ENCODE data around the gene TRIM32.
A peak's percentile ranks its signal among the peaks of the same experiment; 100 is the strongest.

The TRIM32 gene

DNA sequence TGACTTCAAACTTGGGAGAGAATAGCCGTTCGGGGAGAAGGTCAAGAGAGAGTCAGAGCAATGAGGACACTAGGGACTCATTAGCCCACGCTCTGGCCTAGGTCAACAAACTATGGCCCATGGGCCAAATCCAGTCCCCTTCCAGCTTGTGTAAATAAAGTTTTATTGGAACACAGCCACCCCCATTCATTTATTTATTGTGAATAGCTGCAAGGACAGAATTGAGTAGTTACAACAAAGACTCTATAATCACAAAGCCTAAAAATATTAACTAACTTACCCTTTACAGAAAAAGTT lies 33.1 kb upstream of the TRIM32 start:
- Histone ChIP-seq H3K4me1 (ENCODE audit: control insufficient read depth, insufficient read depth, low read depth, low read length) (no peaks in the 10 kb centered on the region), H3K36me3 (ENCODE audit: control insufficient read depth in 1 of 2, insufficient read depth in 2 of 2, low read depth in 1 of 2, low read length in 2 of 2) (peaks cover 4 to 7% of the 10 kb centered on the region in 2 experiments), H3K4ac (ENCODE audit: low read depth in 1 of 2, low read length in 2 of 2) (no peak overlapping the region), H3K23ac (ENCODE audit: low read length in 2 of 2) (no peak overlapping the region), H3K9me3 (ENCODE audit: control insufficient read depth, low read length) (no peaks in the 10 kb centered on the region), H3K4me3 (ENCODE audit: insufficient read depth in 1 of 2, low read depth in 1 of 2, low read length in 2 of 2) (no peak overlapping the region), H2AK5ac (ENCODE audit: low read length, severe bottlenecking) (no peak overlapping the region), H3K14ac (ENCODE audit: low read length in 2 of 2) (no peak overlapping the region), H3K79me1 (replicated peaks; ENCODE audit: low read length, poor library complexity, severe bottlenecking) (peaks cover 3% of the 10 kb centered on the region), H2BK120ac (ENCODE audit: low read depth, low read length) (no peak overlapping the region), H4K91ac (ENCODE audit: low read length) (no peak overlapping the region), H3K4me2 (ENCODE audit: low read length, poor library complexity, severe bottlenecking) (no peak overlapping the region), H3K9ac (ENCODE audit: low read length) (no peak overlapping the region), H2BK15ac (ENCODE audit: low read depth, poor library complexity, severe bottlenecking) (no peak overlapping the region), H2BK5ac (ENCODE audit: low read depth, low read length, poor library complexity, severe bottlenecking) (no peak overlapping the region), H4K8ac (ENCODE audit: low read length) (no peak overlapping the region), H3K27me3 (ENCODE audit: control insufficient read depth in 1 of 2, insufficient read depth in 1 of 2, low read length in 2 of 2) (no peaks in the 10 kb centered on the region), H2AFZ (ENCODE audit: low read depth, low read length) (no peak overlapping the region), H2BK12ac (ENCODE audit: low read length in 2 of 2) (no peak overlapping the region), H3K18ac (ENCODE audit: low read depth in 1 of 2, low read length in 2 of 2) (no peak overlapping the region), H3K27ac (ENCODE audit: low read length, poor library complexity, severe bottlenecking) (no peak overlapping the region)
- WGBS, result 68% methylated on average over 3 of the region's 3 CpGs
- no peak for DNase-seq

DNA sequence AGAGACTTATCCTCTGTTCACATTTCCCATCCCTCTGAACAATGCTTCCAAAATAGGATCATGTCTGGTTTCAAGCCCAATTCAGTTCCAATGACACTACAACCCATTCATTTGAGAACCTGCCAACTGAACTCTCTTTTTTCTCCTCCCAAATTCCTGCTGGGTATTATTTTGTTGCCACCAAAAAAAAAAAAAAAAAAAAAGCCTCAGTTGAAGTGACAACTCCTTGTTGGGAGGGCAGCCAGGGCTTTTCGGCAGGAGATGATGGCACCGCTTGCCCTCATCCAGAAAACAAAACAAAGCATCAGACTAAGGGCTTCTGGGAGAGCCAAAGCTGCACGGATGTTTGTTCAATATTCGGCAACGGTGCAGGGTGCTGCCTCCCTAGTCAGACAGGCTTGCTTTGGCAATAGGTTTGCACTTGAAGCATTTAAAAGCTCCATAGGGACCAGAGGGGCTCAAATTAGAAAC lies 30.6 kb upstream of the TRIM32 start:
- no peak overlapping the region for H2AK5ac ChIP-seq (ENCODE audit: low read length, severe bottlenecking)
- 98% methylated on average over 5 of the region's 5 CpGs for WGBS

DNA sequence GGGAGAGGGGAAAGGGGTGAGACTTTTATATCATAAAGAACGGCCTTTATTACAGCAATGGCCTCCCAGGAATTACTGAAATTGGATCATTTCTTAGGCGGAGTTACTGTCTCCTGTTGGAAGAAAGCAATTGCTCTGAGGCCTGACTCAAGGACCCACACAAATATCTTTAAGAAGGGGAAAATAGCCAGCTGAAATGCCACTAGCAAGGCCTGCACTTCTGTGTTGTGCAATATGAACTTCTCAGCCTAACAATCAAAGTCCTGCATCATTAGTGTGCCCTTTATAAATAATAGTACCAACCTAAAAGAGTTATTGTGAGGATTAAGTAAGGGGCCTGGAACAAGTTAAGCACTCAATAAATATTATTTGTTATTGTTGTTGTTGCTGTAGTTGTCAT lies 30.1 kb upstream of the TRIM32 start:
- no peak overlapping the region for H4K91ac ChIP-seq (ENCODE audit: low read length)
- no peak overlapping the region for H2BK5ac ChIP-seq (ENCODE audit: low read depth, low read length, poor library complexity, severe bottlenecking)
- H3K4me2 ChIP-seq (ENCODE audit: low read length, poor library complexity, severe bottlenecking), result no peak overlapping the region
- WGBS, result 93% methylated on average over 2 of the region's 2 CpGs
- no peak overlapping the region for H4K8ac ChIP-seq (ENCODE audit: low read length)
- no peak overlapping the region for H2BK15ac ChIP-seq (ENCODE audit: low read depth, poor library complexity, severe bottlenecking)
- peak overlapping the region in 1 of 2 experiments; percentile 34 for H3K4me3 ChIP-seq (ENCODE audit: insufficient read depth in 1 of 2, low read depth in 1 of 2, low read length in 2 of 2)
- no peak overlapping the region for H3K4ac ChIP-seq (ENCODE audit: low read depth in 1 of 2, low read length in 2 of 2)
- no peaks in the 10 kb centered on the region for H3K9me3 ChIP-seq (ENCODE audit: control insufficient read depth, low read length)
- peaks cover 3% of the 10 kb centered on the region for H3K79me1 ChIP-seq (replicated peaks; ENCODE audit: low read length, poor library complexity, severe bottlenecking)
- H3K27me3 ChIP-seq (ENCODE audit: control insufficient read depth in 1 of 2, insufficient read depth in 1 of 2, low read length in 2 of 2), result no peaks in the 10 kb centered on the region
- H2BK12ac ChIP-seq (ENCODE audit: low read length in 2 of 2), result no peak overlapping the region
- no peak overlapping the region for H2AK5ac ChIP-seq (ENCODE audit: low read length, severe bottlenecking)
- no peak overlapping the region for H3K27ac ChIP-seq (ENCODE audit: low read length, poor library complexity, severe bottlenecking)
- DNase-seq, result no peak
- H3K9ac ChIP-seq (ENCODE audit: low read length), result peak overlapping the region; percentile 68
- no peak overlapping the region for H3K14ac ChIP-seq (ENCODE audit: low read length in 2 of 2)
- no peak overlapping the region for H2AFZ ChIP-seq (ENCODE audit: low read depth, low read length)
- no peak overlapping the region for H3K23ac ChIP-seq (ENCODE audit: low read length in 2 of 2)
- no peak overlapping the region for H3K18ac ChIP-seq (ENCODE audit: low read depth in 1 of 2, low read length in 2 of 2)
- no peaks in the 10 kb centered on the region for H3K4me1 ChIP-seq (ENCODE audit: control insufficient read depth, insufficient read depth, low read depth, low read length)
- H2BK120ac ChIP-seq (ENCODE audit: low read depth, low read length), result no peak overlapping the region
- no peaks in the 10 kb centered on the region for H3K36me3 ChIP-seq (ENCODE audit: control insufficient read depth in 1 of 2, insufficient read depth in 2 of 2, low read depth in 1 of 2, low read length in 2 of 2)

More for the DNA sequence above, 30.6 kb upstream of the TRIM32 start:
- H3K4ac ChIP-seq (ENCODE audit: low read depth in 1 of 2, low read length in 2 of 2), result no peak overlapping the region
- H3K4me2 ChIP-seq (ENCODE audit: low read length, poor library complexity, severe bottlenecking), result no peak overlapping the region
- H4K8ac ChIP-seq (ENCODE audit: low read length), result no peak overlapping the region
- no peak overlapping the region for H4K91ac ChIP-seq (ENCODE audit: low read length)
- peaks cover 0 to 1% of the 10 kb centered on the region in 2 experiments for H3K36me3 ChIP-seq (ENCODE audit: control insufficient read depth in 1 of 2, insufficient read depth in 2 of 2, low read depth in 1 of 2, low read length in 2 of 2)
- H3K4me3 ChIP-seq (ENCODE audit: insufficient read depth in 1 of 2, low read depth in 1 of 2, low read length in 2 of 2), result peak overlapping the region in 1 of 2 experiments; percentile 34
- H3K4me1 ChIP-seq (ENCODE audit: control insufficient read depth, insufficient read depth, low read depth, low read length), result no peaks in the 10 kb centered on the region
- H3K9ac ChIP-seq (ENCODE audit: low read length), result peak overlapping the region; percentile 68
- DNase-seq, result no peak
- H3K27me3 ChIP-seq (ENCODE audit: control insufficient read depth in 1 of 2, insufficient read depth in 1 of 2, low read length in 2 of 2), result no peaks in the 10 kb centered on the region
- H2BK5ac ChIP-seq (ENCODE audit: low read depth, low read length, poor library complexity, severe bottlenecking), result no peak overlapping the region
- H3K9me3 ChIP-seq (ENCODE audit: control insufficient read depth, low read length), result no peaks in the 10 kb centered on the region
- no peak overlapping the region for H2BK15ac ChIP-seq (ENCODE audit: low read depth, poor library complexity, severe bottlenecking)
- H2AFZ ChIP-seq (ENCODE audit: low read depth, low read length), result no peak overlapping the region
- H3K79me1 ChIP-seq (replicated peaks; ENCODE audit: low read length, poor library complexity, severe bottlenecking), result peaks cover 3% of the 10 kb centered on the region
- no peak overlapping the region for H2BK12ac ChIP-seq (ENCODE audit: low read length in 2 of 2)
- H3K23ac ChIP-seq (ENCODE audit: low read length in 2 of 2), result no peak overlapping the region
- no peak overlapping the region for H3K18ac ChIP-seq (ENCODE audit: low read depth in 1 of 2, low read length in 2 of 2)
- H2BK120ac ChIP-seq (ENCODE audit: low read depth, low read length), result no peak overlapping the region
- H3K27ac ChIP-seq (ENCODE audit: low read length, poor library complexity, severe bottlenecking), result no peak overlapping the region
- H3K14ac ChIP-seq (ENCODE audit: low read length in 2 of 2), result no peak overlapping the region

DNA sequence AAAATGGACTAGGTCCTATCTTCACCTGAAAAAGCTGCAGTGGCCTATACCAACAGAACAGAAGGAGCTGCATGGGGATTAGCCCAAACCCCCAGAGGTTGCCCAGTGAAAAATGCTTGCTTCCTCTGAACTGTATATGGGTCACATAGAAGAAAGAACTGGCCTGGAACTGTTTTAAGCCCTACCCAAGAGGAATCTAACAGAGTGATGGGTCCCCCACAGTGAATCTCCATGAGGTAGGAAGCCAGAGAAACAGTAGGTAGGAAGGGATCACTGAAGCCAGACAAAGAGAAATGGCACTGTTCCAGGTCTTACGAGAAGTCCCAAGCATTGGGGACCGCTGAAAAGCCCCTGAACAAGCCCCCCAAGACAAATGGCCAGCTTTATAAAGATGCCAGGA lies 28.8 kb upstream of the TRIM32 start:
- Histone ChIP-seq H3K27me3 (ENCODE audit: control insufficient read depth in 1 of 2, insufficient read depth in 1 of 2, low read length in 2 of 2) (no peaks in the 10 kb centered on the region), H3K4ac (ENCODE audit: low read depth in 1 of 2, low read length in 2 of 2) (no peak overlapping the region), H3K14ac (ENCODE audit: low read length in 2 of 2) (no peak overlapping the region), H2BK5ac (ENCODE audit: low read depth, low read length, poor library complexity, severe bottlenecking) (no peak overlapping the region), H3K4me1 (ENCODE audit: control insufficient read depth, insufficient read depth, low read depth, low read length) (no peaks in the 10 kb centered on the region), H3K79me1 (replicated peaks; ENCODE audit: low read length, poor library complexity, severe bottlenecking) (peaks cover 3% of the 10 kb centered on the region), H3K18ac (ENCODE audit: low read depth in 1 of 2, low read length in 2 of 2) (no peak overlapping the region), H4K8ac (ENCODE audit: low read length) (no peak overlapping the region), H2BK15ac (ENCODE audit: low read depth, poor library complexity, severe bottlenecking) (no peak overlapping the region), H3K27ac (ENCODE audit: low read length, poor library complexity, severe bottlenecking) (no peak overlapping the region), H3K9me3 (ENCODE audit: control insufficient read depth, low read length) (no peaks in the 10 kb centered on the region), H2BK120ac (ENCODE audit: low read depth, low read length) (no peak overlapping the region), H2BK12ac (ENCODE audit: low read length in 2 of 2) (no peak overlapping the region), H4K91ac (ENCODE audit: low read length) (no peak overlapping the region), H3K4me2 (ENCODE audit: low read length, poor library complexity, severe bottlenecking) (no peak overlapping the region), H3K36me3 (ENCODE audit: control insufficient read depth in 1 of 2, insufficient read depth in 2 of 2, low read depth in 1 of 2, low read length in 2 of 2) (no peaks in the 10 kb centered on the region), H2AFZ (ENCODE audit: low read depth, low read length) (no peak overlapping the region), H3K4me3 (ENCODE audit: insufficient read depth in 1 of 2, low read depth in 1 of 2, low read length in 2 of 2) (no peak overlapping the region), H3K9ac (ENCODE audit: low read length) (no peak overlapping the region), H2AK5ac (ENCODE audit: low read length, severe bottlenecking) (no peak overlapping the region), H3K23ac (ENCODE audit: low read length in 2 of 2) (no peak overlapping the region)
- 93% methylated on average over 2 of the region's 2 CpGs for WGBS
- no peak for DNase-seq
